AG10803 (cell line): Measurements from ENCODE around the gene CNTNAP2.

Experiments
- DNase-seq: peaks from one replicate; pipeline ENCODE4 v3.0.0; 2010; ENCODE audit warnings: low read depth
- H3K4me3 ChIP-seq: 2 replicates; pipeline ENCODE4 v1.5.1; 2011; ENCODE audit warnings: mild to moderate bottlenecking, low read length, control low read depth
- TF ChIP-seq, protein P1 (sequence below): conservative IDR thresholded peaks from 2 replicates; pipeline ENCODE4 v1.5.1; 2011; ENCODE audit warnings: mild to moderate bottlenecking, low read length, control low read depth, inconsistent platforms

CNTNAP2 gene

DNA sequence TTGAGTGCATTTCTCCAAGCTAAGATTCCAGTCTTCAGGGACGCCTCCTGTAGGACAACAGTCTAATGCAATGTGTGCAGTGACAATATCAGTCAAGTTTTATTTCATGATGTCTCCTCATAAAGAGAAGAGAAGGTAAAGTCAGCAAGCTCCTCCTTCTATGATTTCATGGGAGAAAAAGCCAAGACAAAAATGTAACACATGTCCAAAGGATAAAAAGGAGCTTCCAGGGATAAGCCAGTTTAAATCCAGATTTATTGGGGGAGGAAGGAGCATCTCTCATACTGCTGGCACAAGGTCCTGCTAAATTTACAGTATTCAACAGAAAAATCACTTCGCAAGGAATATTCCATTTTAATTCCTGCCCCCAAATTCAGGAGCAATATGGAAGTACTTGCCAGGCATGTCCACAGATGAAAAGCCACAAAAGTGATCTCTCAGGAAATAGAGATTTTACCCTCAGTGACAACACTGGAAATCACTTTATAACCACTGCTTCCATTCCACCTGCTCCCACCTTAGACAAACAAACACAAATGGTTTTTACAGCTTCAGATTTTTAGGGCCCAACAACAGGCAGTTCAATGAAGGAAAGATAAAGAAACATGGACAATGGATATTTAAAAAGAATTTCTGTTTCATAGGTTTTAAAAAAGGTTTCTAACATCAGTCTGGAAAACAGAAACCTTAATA, 1796.5 kb downstream of the CNTNAP2 start:
- DNase-seq: no peak
- TF ChIP-seq, protein P1, sequence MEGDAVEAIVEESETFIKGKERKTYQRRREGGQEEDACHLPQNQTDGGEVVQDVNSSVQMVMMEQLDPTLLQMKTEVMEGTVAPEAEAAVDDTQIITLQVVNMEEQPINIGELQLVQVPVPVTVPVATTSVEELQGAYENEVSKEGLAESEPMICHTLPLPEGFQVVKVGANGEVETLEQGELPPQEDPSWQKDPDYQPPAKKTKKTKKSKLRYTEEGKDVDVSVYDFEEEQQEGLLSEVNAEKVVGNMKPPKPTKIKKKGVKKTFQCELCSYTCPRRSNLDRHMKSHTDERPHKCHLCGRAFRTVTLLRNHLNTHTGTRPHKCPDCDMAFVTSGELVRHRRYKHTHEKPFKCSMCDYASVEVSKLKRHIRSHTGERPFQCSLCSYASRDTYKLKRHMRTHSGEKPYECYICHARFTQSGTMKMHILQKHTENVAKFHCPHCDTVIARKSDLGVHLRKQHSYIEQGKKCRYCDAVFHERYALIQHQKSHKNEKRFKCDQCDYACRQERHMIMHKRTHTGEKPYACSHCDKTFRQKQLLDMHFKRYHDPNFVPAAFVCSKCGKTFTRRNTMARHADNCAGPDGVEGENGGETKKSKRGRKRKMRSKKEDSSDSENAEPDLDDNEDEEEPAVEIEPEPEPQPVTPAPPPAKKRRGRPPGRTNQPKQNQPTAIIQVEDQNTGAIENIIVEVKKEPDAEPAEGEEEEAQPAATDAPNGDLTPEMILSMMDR: no peak
- no peak overlapping the region for H3K4me3 ChIP-seq

DNA sequence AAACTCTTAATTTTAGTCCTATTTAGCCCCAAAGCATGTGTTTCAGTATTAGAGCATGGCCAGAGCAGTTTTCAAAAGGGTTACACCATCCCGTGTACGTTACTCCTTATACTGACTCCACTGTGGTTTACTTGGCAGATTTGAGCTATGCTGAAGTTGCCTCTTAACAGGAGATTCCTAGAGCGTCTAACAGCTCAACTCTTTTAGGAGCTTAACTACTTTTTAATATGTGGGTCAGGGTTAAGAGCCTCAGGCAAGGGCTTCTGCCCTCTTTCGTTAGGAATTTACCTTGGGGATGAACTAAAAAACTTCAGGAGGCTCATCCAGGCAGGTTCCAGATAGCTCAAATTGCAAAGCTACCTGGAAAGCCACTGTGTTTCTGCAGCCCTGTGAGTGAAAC, 1799.2 kb downstream of the CNTNAP2 start:
- no peak overlapping the region for H3K4me3 ChIP-seq
- TF ChIP-seq, protein P1: no peak
- DNase-seq: peak; percentile 7

DNA sequence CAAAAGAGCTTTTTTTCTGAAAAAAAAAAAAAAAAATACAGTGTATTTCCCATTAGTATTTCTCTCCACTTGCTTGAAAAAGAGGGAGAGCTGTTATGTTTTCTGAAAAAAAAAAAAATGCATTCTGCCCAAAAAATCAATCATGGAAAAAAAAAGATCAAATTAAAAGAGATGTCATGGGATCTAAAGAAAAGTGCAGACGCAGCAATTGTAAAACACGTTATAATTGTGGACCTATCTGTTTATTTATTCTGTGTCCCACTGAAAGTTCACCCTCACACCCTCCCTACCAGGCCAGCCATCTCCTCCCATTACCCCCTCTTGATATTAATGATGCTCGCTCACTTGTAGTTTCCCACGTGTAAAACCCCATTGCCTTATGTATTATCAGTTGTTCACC, 1800.0 kb downstream of the CNTNAP2 start:
- TF ChIP-seq, protein P1: no peak
- DNase-seq: no peak

DNA sequence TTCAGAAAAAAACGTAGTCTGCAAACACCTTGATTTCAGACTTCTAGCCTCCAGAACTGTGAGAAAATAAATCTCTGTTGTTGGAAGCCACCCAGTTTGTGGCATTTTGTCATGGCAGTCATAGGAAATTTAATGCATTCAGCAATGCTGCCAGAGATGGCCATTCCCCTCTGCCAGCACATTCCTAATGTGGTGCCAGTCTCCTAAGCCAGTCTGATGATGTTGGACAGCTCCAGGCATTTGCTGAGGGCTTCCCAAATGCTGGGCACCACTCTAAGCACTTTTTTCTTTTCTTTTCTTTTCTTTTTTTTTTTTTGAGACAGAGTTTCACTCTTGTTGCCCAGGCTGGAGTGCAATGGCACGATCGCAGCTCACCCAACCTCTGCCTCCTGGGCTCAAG, 1807.2 kb downstream of the CNTNAP2 start:
- TF ChIP-seq, protein P1: no peak
- no peak overlapping the region for H3K4me3 ChIP-seq
- DNase-seq: no peak

More for the DNA sequence above, 1800.0 kb downstream of the CNTNAP2 start:
- no peak overlapping the region for H3K4me3 ChIP-seq

DNA sequence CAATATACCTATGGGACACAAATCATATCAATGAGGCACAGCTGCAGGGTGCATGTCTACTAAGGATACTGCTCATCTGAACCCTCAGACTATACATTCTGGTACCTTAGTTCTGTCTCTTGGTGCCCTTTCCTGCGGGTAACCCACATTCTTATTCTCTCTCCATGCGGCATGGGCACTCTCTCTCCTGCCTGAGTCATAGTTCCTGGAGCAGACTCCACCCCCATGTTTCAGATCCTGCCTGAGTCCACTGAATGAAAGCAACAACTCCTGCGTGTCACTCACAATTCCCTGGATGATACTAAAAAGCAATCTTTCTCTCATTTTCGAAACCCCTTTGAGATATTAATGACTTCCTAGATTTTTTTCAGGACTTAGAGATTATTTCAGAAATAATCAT, 1820.8 kb downstream of the CNTNAP2 start:
- no peak overlapping the region for H3K4me3 ChIP-seq
- TF ChIP-seq, protein P1: no peak
- peak; percentile 2 for DNase-seq

DNA sequence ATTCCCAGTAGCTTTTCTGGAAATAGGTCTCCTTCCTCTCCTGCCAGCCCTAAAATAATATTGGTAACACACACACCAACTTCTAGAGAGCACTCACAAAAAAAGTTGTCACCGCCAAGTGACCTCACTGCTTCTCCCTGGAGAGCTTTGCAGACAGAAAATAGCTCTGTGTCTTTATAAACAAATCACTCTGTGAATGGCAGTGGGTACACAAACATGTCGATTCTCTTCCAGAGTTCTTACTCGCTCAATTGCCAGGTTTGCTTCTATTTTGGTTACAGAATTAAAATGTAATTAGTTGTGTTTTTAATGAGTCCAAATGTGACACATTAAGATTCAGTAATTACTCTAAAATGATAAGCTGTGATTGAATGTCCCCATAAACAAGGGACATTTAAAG, 1824.8 kb downstream of the CNTNAP2 start:
- no peak for DNase-seq
- TF ChIP-seq, protein P1: no peak
- no peak overlapping the region for H3K4me3 ChIP-seq

DNA sequence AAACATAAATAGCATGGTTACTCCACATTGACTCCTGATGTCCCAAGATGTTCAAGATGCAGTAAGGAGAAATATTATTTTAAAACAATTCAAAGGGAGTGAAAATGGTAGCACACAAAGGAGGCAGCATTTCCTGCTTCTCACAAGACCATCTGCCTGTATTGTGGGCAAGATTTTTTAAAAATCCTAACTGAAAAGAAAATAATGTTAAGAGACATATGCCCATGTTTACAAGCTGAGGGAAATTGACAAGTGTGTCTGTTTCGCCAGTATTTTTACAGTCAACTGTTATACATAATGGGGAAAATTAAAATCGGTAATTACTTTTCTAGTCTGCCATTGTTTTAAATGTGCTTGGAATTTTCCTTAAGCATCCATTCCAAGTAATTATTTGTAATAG, 1827.7 kb downstream of the CNTNAP2 start:
- H3K4me3 ChIP-seq: no peak overlapping the region
- DNase-seq: no peak
- TF ChIP-seq, protein P1: no peak
